Gastroesophageal sphincter (tissue), 4 donors: ENCODE data around the gene DDX21. TPM values are rescaled to one million over a fixed set of nuclear protein-coding genes. Genes with fewer than 3 reads are reported as not detected.
A peak's percentile ranks its signal among the peaks of the same experiment; 100 is the strongest.

Source experiments
- ATAC-seq: fragments of 150-250 bp; one replicate; pipeline ENCODE4 v1.9.1; 2016; ENCODE audit warnings: mild to moderate bottlenecking, moderate library complexity
- H3K27ac ChIP-seq, 4 donors: fragments of 200-600 bp; sonication (generic) in 3 of 4; 1 replicate in 3 of 4; 2 replicates in 1 of 4; pipeline ENCODE4 v1.5.1; 2016 to 2019
- H3K27me3 ChIP-seq: fragments of 200-600 bp; sonication (generic); one replicate; pipeline ENCODE4 v1.5.1; 2019
- H3K36me3 ChIP-seq, 2 donors: fragments of 200-600 bp; sonication (generic); one replicate each; pipeline ENCODE4 v1.5.1; 2019; ENCODE audit warnings: control low read depth in 1 of 2
- H3K4me1 ChIP-seq, 3 donors: fragments of 200-600 bp; sonication (generic); 1 replicate in 2 of 3; 2 replicates in 1 of 3; pipeline ENCODE4 v1.5.1; 2016 to 2019; ENCODE audit warnings: control low read depth in 2 of 3
- H3K4me3 ChIP-seq, 2 donors: fragments of 200-600 bp; sonication (generic); one replicate each; pipeline ENCODE4 v1.5.1; 2019; ENCODE audit warnings: mild to moderate bottlenecking in 1 of 2, moderate library complexity in 1 of 2
- H3K9me3 ChIP-seq, 3 donors: fragments of 200-600 bp; sonication (generic); one replicate each; pipeline ENCODE4 v1.5.1; 2017 to 2019; ENCODE audit warnings: control low read depth in 2 of 3
- CTCF ChIP-seq, 4 experiments: fragments of 200-600 bp in 2 of 4; fragments of 450-650 bp in 2 of 4; sonication (generic) in 1 of 4; IDR thresholded peaks; one replicate each; pipeline ENCODE4 v1.5.1; 2017 to 2019; ENCODE audit warnings: antibody characterized with exemption in 4 of 4, mild to moderate bottlenecking in 2 of 4, moderate library complexity in 2 of 4
- EP300 ChIP-seq: sonication (generic); formaldehyde crosslinking; IDR thresholded peaks from one replicate; pipeline ENCODE4 v1.6.1; 2017; ENCODE audit warnings: antibody characterized with exemption, mild to moderate bottlenecking
- POLR2A ChIP-seq, 2 donors: fragments of 450-650 bp; IDR thresholded peaks; one replicate each; pipeline ENCODE4 v1.6.1; 2017; ENCODE audit warnings: antibody characterized with exemption in 2 of 2, mild to moderate bottlenecking in 2 of 2, moderate library complexity in 1 of 2
- POLR2AphosphoS5 ChIP-seq: sonication (generic); formaldehyde crosslinking; IDR thresholded peaks from one replicate; pipeline ENCODE4 v1.6.1; 2017; ENCODE audit warnings: antibody characterized with exemption
- WGBS, 2 donors: methylation state at CpG; one replicate each; pipeline ENCODE4 v1.1.5; 2018; ENCODE audit warnings: low coverage in 1 of 2; 5-methylcytosine and 5-hydroxymethylcytosine counted together
- total RNA-seq, 4 donors: library from RNA; depleted of rRNA; stranded (reverse); fragments of >200 nt; gene quantifications; one replicate each; pipeline ENCODE4 v1.1.0, GENCODE V29; 2016

Gene DDX21
- total RNA-seq, 4 donors from 2014 or later: 28.1 to 78.6 (median 34.9) TPM

- H3K27ac ChIP-seq: no peak overlapping the region
- 71 to 82% methylated on average over 3 of the region's 3 CpGs for WGBS, 2 donors
- no peak overlapping the region for H3K4me3 ChIP-seq
- no peak for ATAC-seq
- H3K4me1 ChIP-seq: peaks cover 3 to 39% (median 21%) of the 10 kb centered on the region in 3 donors
- no peak for TF ChIP-seq POLR2A (IDR thresholded peaks at IDR 0.05)
- TF ChIP-seq POLR2AphosphoS5: no peak
- no peak for TF ChIP-seq EP300
- no peak for TF ChIP-seq CTCF (IDR thresholded peaks at IDR 0.05)
- H3K36me3 ChIP-seq: peaks cover 0 to 29% of the 10 kb centered on the region in 2 donors
- H3K9me3 ChIP-seq: no peaks in the 10 kb centered on the region
- no peaks in the 10 kb centered on the region for H3K27me3 ChIP-seq
These were observed 31.6 kb downstream of the DDX21 start for GRCh38 chr10:68987611-68988010.

GRCh38 chr10:68988530-68989316, 32.8 kb downstream of the DDX21 start, which contains the start of gene KIFBP:
TSS of gene KIFBP (plus strand) at chr10:68988803. CDS start at chr10:68988833, 30 bp downstream.
- peak; percentile 97 for ATAC-seq
- peak within 1 kb of the TSS; percentile 75 to 94 (median 90) for H3K27ac ChIP-seq
- peaks cover 10 to 50% (median 29%) of the 10 kb centered on the region in 3 donors for H3K4me1 ChIP-seq
- peak within 1 kb of the TSS; percentile 75 to 96 for H3K4me3 ChIP-seq
- H3K27me3 ChIP-seq: no peaks in the 10 kb centered on the region
- H3K36me3 ChIP-seq: peaks cover 0 to 18% of the 10 kb centered on the region in 2 donors
- TF ChIP-seq EP300: no peak
- peak in 3 of 4 experiments; percentile 31 to 58 (median 50) for TF ChIP-seq CTCF (IDR thresholded peaks at IDR 0.05)
- peak; percentile 69 to 77 for TF ChIP-seq POLR2A (IDR thresholded peaks at IDR 0.05)
- TF ChIP-seq POLR2AphosphoS5: peak; percentile 96
- 0% methylated on average over 14 of the region's 62 CpGs for WGBS, 2 donors
- no peaks in the 10 kb centered on the region for H3K9me3 ChIP-seq

GRCh38 chr10:68989317-68989990, 33.5 kb downstream of the DDX21 start:
- peaks cover 0 to 11% of the 10 kb centered on the region in 2 donors for H3K36me3 ChIP-seq
- no peak for TF ChIP-seq CTCF (IDR thresholded peaks at IDR 0.05)
- H3K27ac ChIP-seq: peak overlapping the region; percentile 75 to 94 (median 90)
- no peak for ATAC-seq
- 4 to 14% methylated on average over 14 to 22 of the region's 22 CpGs for WGBS, 2 donors
- H3K27me3 ChIP-seq: no peaks in the 10 kb centered on the region
- peak overlapping the region; percentile 75 to 96 for H3K4me3 ChIP-seq
- H3K4me1 ChIP-seq: peaks cover 10 to 58% (median 29%) of the 10 kb centered on the region in 3 donors
- no peaks in the 10 kb centered on the region for H3K9me3 ChIP-seq

- WGBS, 2 donors: 5% methylated on average over 2 of the region's 2 CpGs; no CpG with 5 or more reads in 1 of the 2 donors
- no peaks in the 10 kb centered on the region for H3K9me3 ChIP-seq
- H3K27me3 ChIP-seq: no peaks in the 10 kb centered on the region
- ATAC-seq: peak; percentile 50
- H3K36me3 ChIP-seq: no peaks in the 10 kb centered on the region
- TF ChIP-seq POLR2AphosphoS5 (peak; percentile 93), CTCF (IDR thresholded peaks at IDR 0.05) (no peak), POLR2A (IDR thresholded peaks at IDR 0.05) (no peak)
- H3K27ac ChIP-seq: peak overlapping the region; percentile 47 to 77 (median 70)
- H3K4me1 ChIP-seq: peaks cover 10 to 64% (median 29%) of the 10 kb centered on the region in 3 donors
- no peak overlapping the region for H3K4me3 ChIP-seq
These were observed 36.9 kb downstream of the DDX21 start for GRCh38 chr10:68992636-68993440.
